Lower lobe of right lung (tissue), 2 donors: ENCODE results near the gene TLR5. TPM values are rescaled to one million over a fixed set of nuclear protein-coding genes. Genes with fewer than 3 reads are reported as not detected.

Experiments used
- ATAC-seq, 2 donors: fragments of 200-7000 bp; cut with Tn5 transposase; one replicate each; pipeline ENCODE4 v1.9.1; 2020 to 2022; ENCODE audit warnings: mild to moderate bottlenecking in 2 of 2, moderate library complexity in 2 of 2
- DNase-seq: peaks from one replicate; pipeline ENCODE4 v3.0.0-alpha.2; 2020
- H3K27ac ChIP-seq: fragments of 200-600 bp; one replicate; pipeline ENCODE4 v1.8.0; 2022
- H3K27me3 ChIP-seq: fragments of 200-600 bp; one replicate; pipeline ENCODE4 v1.8.0; 2022; ENCODE audit warnings: low read depth
- H3K36me3 ChIP-seq: fragments of 200-600 bp; one replicate; pipeline ENCODE4 v1.8.0; 2022; ENCODE audit warnings: mild to moderate bottlenecking
- H3K4me1 ChIP-seq: fragments of 200-600 bp; one replicate; pipeline ENCODE4 v1.8.0; 2022
- H3K4me3 ChIP-seq: fragments of 200-600 bp; one replicate; pipeline ENCODE4 v1.8.0; 2022; ENCODE audit warnings: mild to moderate bottlenecking
- H3K9me3 ChIP-seq: fragments of 200-600 bp; one replicate; pipeline ENCODE4 v1.8.0; 2022
- intact Hi-C: fragments of 100-400 bp; cut with DNase I; formaldehyde crosslinking; loops from one replicate; pipeline ENCODE4 v1.11.0; 2022
- total RNA-seq: library from RNA; stranded (reverse); fragmentation: NEBNext Ultra II Directional; extraction: Animal tissue kit (Norgen Biotek cat#: 25700); gene quantifications from one replicate; pipeline ENCODE4 v1.2.1, GENCODE V29; 2021
- TF ChIP-seq, protein P1 (sequence below): fragments of 200-600 bp; IDR thresholded peaks from one replicate; pipeline ENCODE4 v1.8.0; 2022; ENCODE audit warnings: antibody characterized with exemption, mild to moderate bottlenecking
- donor health status: DM: no; HTN: yes; CAD: no; lungs with severe emphysema.

Gene TLR5
- total RNA-seq, 1 donor from 2014 or later, result 26.6 TPM

DNA sequence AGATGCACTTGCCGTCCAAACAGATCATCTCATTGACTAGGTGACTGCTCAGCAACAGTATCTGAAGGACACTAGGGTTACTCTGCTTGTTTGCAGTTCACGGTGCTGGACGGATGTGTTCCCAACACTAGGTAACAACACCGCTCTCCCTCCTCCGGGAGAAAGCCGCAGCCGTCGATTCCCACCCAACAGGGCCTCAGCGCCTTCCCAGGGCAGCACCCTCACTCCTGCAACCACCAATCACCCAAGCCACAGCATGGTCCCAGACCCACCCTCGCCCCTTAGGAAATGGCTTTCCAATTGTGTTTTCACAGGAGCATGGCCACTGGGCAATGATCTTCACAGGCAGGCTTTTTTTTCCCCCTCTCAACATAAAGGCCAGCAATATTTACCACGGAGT lies 779 bp downstream of the TLR5 start:
- TF ChIP-seq, protein P1, sequence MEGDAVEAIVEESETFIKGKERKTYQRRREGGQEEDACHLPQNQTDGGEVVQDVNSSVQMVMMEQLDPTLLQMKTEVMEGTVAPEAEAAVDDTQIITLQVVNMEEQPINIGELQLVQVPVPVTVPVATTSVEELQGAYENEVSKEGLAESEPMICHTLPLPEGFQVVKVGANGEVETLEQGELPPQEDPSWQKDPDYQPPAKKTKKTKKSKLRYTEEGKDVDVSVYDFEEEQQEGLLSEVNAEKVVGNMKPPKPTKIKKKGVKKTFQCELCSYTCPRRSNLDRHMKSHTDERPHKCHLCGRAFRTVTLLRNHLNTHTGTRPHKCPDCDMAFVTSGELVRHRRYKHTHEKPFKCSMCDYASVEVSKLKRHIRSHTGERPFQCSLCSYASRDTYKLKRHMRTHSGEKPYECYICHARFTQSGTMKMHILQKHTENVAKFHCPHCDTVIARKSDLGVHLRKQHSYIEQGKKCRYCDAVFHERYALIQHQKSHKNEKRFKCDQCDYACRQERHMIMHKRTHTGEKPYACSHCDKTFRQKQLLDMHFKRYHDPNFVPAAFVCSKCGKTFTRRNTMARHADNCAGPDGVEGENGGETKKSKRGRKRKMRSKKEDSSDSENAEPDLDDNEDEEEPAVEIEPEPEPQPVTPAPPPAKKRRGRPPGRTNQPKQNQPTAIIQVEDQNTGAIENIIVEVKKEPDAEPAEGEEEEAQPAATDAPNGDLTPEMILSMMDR, result no peak
- ATAC-seq (no peak), DNase-seq (no peak)
- Histone ChIP-seq H3K4me3 (peak overlapping the region; percentile 69), H3K27me3 (no peaks in the 10 kb centered on the region), H3K4me1 (peaks cover 50% of the 10 kb centered on the region), H3K9me3 (no peaks in the 10 kb centered on the region), H3K36me3 (no peaks in the 10 kb centered on the region), H3K27ac (peak overlapping the region; percentile 81)
- intact Hi-C loops, result no loop called here

DNA sequence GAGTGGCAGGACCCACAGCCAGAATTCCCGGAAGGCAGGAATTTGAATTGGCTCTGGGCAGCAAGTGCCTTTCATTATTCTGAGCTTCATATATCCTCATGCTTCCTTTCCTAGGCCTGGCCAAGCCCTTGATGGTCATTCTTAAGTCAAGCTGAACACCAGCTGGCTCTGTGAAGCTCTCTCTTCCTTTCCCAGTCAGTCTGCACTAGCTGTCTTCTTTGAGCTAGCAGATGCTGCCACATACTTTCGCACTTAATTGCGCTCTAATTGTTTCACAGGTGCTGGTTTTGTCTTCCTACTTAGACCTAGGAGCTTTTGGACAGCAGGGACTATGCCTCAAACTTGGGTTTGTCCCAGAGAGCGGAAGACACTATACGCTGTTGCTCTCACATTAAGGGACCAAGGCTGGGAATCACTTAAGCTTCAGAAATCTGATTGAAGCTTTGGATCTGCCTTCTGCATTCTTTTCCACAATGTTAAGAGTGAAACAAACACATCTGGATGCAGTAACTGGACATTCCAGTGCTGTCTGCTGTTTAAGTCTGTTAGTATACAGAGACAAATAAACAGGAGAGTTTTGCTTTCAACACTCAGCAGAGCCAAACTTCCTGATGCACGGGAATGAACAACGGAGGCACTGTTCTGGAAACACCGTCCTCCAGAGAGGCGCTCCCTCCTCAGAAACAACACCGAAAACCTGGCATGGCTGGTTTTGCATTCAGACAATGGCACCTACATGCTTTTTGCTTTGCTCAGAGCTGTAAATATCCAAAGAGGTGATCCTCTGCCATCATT lies 2.2 kb downstream of the TLR5 start:
- Histone ChIP-seq H3K27me3 (no peaks in the 10 kb centered on the region), H3K27ac (peak overlapping the region; percentile 15), H3K4me3 (no peak overlapping the region), H3K4me1 (peaks cover 65% of the 10 kb centered on the region), H3K36me3 (no peaks in the 10 kb centered on the region), H3K9me3 (no peaks in the 10 kb centered on the region)
- intact Hi-C loops, result no loop called here
- no peak for DNase-seq
- ATAC-seq, result no peak
- TF ChIP-seq, protein P1, result no peak

DNA sequence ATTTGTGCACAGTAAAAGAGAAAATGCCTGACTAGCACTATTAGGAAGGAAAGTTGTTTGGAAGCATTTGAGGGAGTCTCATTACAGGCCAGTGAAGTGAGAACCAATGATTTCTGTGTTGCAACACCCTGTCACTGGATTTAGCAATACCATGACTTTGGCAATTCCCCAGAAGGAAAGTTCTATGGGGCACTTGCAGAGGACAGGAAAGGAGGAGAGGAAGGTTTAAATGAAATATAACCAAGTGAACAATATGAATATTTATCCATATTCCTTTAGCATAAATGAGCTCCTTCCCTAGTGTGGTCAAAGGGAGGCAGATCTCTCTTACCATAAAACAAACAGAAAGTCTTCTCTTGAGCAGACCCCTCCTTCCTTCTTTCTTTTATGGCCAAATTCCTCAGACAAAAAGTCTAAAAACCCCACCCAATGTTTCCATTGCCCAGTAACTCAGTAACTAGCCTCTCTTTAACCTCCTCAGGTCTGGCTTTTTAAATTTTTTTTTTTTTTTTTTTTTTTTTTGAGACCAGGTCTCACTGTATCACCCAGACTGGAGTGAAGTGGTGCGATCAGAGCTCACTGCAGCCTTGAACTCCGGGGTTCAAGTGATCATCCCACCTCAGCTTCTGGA lies 5.5 kb downstream of the TLR5 start:
- H3K4me3 ChIP-seq, result no peak overlapping the region
- H3K9me3 ChIP-seq, result no peaks in the 10 kb centered on the region
- intact Hi-C loops, result no loop called here
- H3K27me3 ChIP-seq, result no peaks in the 10 kb centered on the region
- peaks cover 71% of the 10 kb centered on the region for H3K4me1 ChIP-seq
- peak; percentile 27 to 44 for ATAC-seq
- peak overlapping the region; percentile 61 for H3K27ac ChIP-seq
- TF ChIP-seq, protein P1, result no peak
- H3K36me3 ChIP-seq, result no peaks in the 10 kb centered on the region
- no peak for DNase-seq

DNA sequence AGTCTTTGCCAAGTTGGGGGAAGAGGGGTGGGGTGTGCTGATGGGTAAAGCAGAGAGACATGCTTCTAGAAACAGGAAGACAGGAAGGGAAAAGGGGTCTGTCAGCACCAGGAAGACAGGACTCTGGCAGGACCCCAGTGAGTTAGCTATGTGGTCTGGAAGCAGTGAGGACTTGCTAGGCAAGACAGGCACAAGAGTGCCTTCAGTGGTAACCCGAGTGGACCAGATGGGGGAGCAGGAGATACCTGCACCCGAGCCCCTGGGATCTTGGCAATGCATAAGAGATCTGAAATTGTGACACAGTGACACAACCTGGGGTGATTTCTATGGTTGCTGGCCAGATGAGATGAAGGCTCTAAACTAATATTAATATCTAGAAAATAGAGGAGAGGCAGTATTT lies 7.0 kb downstream of the TLR5 start:
- DNase-seq, result no peak
- Histone ChIP-seq H3K4me1 (peaks cover 59% of the 10 kb centered on the region), H3K36me3 (no peaks in the 10 kb centered on the region), H3K9me3 (no peaks in the 10 kb centered on the region), H3K27ac (peak overlapping the region; percentile 69), H3K4me3 (no peak overlapping the region), H3K27me3 (no peaks in the 10 kb centered on the region)
- TF ChIP-seq, protein P1, result no peak
- no peak for ATAC-seq
- intact Hi-C loops, result no loop called here

DNA sequence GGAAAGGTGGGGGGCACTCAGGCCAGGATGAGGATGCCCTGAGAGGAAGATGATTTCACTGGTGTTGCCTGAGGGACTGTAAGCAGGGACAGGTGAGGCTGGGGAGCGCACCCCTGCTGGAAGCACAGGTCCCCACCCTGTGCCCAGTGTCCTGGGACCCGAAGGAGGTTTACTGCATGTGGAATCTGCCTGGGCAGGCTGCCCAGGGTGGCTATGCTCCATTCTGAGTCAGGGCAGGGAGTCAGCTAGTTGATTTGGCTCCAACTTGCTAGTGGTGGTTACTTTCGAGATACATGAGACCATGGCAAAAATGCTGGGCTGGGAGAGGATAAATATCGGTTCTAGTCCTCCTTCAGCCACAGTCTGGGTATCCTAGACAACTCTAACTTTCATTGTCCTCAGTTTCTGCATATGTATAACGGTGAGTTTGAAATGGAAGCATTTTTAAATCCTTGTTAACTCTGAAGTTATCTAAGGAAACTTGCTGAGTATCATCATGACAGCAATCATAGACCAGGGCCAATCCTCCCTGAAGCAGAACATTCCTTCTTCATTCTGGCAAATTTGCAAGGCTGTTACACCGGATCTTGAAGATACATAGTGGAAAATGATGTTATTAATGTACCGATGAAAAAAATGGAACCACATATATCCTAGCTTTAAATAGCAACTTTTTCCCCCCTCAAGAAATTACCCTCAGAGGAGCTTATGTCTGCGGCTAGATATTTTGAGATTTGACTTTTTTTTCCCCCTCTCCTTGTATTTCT lies 7.7 kb downstream of the TLR5 start:
- intact Hi-C loops, result no loop called here
- no peak for ATAC-seq

More for the DNA sequence above, 7.7 kb downstream of the TLR5 start:
- TF ChIP-seq, protein P1, result no peak
- Histone ChIP-seq H3K27ac (peak overlapping the region; percentile 69), H3K9me3 (no peaks in the 10 kb centered on the region), H3K27me3 (no peaks in the 10 kb centered on the region), H3K4me3 (no peak overlapping the region), H3K4me1 (peaks cover 52% of the 10 kb centered on the region), H3K36me3 (no peaks in the 10 kb centered on the region)
- DNase-seq, result no peak
